H1 (cell line): ENCODE measurements around the gene FGF3. TPM values are rescaled to one million over a fixed set of nuclear protein-coding genes. Genes with fewer than 3 reads are reported as not detected.

Experiments
- CTCF ChIA-PET: fragments of 300-600 bp; sonication (Branson Sonifier 250); formaldehyde crosslinking; loops from one replicate; lab custom pipeline; 2021; ENCODE audit not compliant: partially characterized antibody; lab: Charles Lee
- POLR2A ChIA-PET: fragments of 300-600 bp; sonication (Branson Sonifier 250); formaldehyde crosslinking; loops from one replicate; lab custom pipeline; 2021; ENCODE audit warnings: inconsistent platforms; ENCODE audit not compliant: partially characterized antibody; lab: Charles Lee
- DNase-seq, 2 experiments: peaks; one replicate each; pipeline versions ENCODE4 v3.0.0 to v3.0.0-alpha.2; 2010 to 2022; ENCODE audit warnings: low spot score in 2 of 2, low read depth in 1 of 2, mixed read lengths in 1 of 2
- FAIRE-seq: peaks from 2 replicates; lab custom pipeline; 2011; peaks lifted over from hg19 to GRCh38; lab: Jason Lieb, UNC
- H2AFZ ChIP-seq: 2 replicates; pipeline ENCODE4 v1.8.1; 2012; ENCODE audit warnings: low read length, inconsistent platforms
- H2AK5ac ChIP-seq: 2 replicates; pipeline ENCODE4 v1.6.1; 2013; ENCODE audit warnings: low read depth, low read length
- H2BK120ac ChIP-seq: replicated peaks from 2 replicates; pipeline ENCODE3; 2013; ENCODE audit warnings: low read depth, low read length, inconsistent platforms
- H2BK12ac ChIP-seq: 2 replicates; pipeline ENCODE4 v1.6.1; 2013; ENCODE audit warnings: low read depth, low read length
- H2BK15ac ChIP-seq: 2 replicates; pipeline ENCODE4 v1.6.1; 2013; ENCODE audit warnings: low read length
- H2BK20ac ChIP-seq: 2 replicates; pipeline ENCODE4 v1.6.1; 2013; ENCODE audit warnings: low read length
- H2BK5ac ChIP-seq: 2 replicates; pipeline ENCODE4 v1.6.1; 2013; ENCODE audit warnings: low read depth, low read length
- H3K14ac ChIP-seq: 2 replicates; pipeline ENCODE4 v1.6.1; 2013; ENCODE audit warnings: inconsistent platforms; ENCODE audit not compliant: insufficient read length
- H3K18ac ChIP-seq: 2 replicates; pipeline ENCODE4 v1.6.1; 2013; ENCODE audit warnings: low read length; ENCODE audit errors: extremely low read depth
- H3K23ac ChIP-seq: 2 replicates; pipeline ENCODE4 v1.6.1; 2013; ENCODE audit warnings: inconsistent platforms; ENCODE audit not compliant: insufficient read length
- H3K23me2 ChIP-seq: 2 replicates; pipeline ENCODE4 v1.6.1; 2013; ENCODE audit warnings: low read depth, low read length
- H3K27ac ChIP-seq: 2 replicates; pipeline ENCODE4 v1.6.1; 2011; ENCODE audit warnings: low read depth, low read length, inconsistent platforms
- H3K27me3 ChIP-seq, 4 experiments: replicated peaks in 1 of 4; 1 replicate in 1 of 4; 2 replicates in 3 of 4; pipeline versions ENCODE4 v1.6.1 to v1.8.1; 2011 to 2013; ENCODE audit warnings: low read length in 3 of 4, mild to moderate bottlenecking in 3 of 4, inconsistent platforms in 2 of 4, mixed read lengths in 2 of 4, moderate library complexity in 1 of 4; ENCODE audit not compliant: control insufficient read depth in 3 of 4, insufficient read depth in 3 of 4; ENCODE audit errors: extremely low read depth in 1 of 4
- H3K36me3 ChIP-seq, 4 experiments: 2 replicates each; pipeline versions ENCODE4 v1.6.1 to v1.8.1; 2011 to 2013; ENCODE audit warnings: mild to moderate bottlenecking in 4 of 4, low read length in 3 of 4, moderate library complexity in 2 of 4, control low read depth in 1 of 4, inconsistent platforms in 1 of 4; ENCODE audit not compliant: insufficient read depth in 4 of 4, control insufficient read depth in 2 of 4
- H3K4ac ChIP-seq: replicated peaks from 2 replicates; pipeline ENCODE3; 2013; ENCODE audit warnings: low read length, low read depth, mixed read lengths, inconsistent platforms; ENCODE audit not compliant: insufficient read length
- H3K4me1 ChIP-seq, 4 experiments: replicated peaks in 1 of 4; 1 replicate in 1 of 4; 2 replicates in 3 of 4; pipeline versions ENCODE4 v1.6.1 to v1.8.1; 2011 to 2013; ENCODE audit warnings: low read length in 3 of 4, inconsistent platforms in 2 of 4, mixed read lengths in 1 of 4; ENCODE audit not compliant: insufficient read depth in 4 of 4, control insufficient read depth in 3 of 4
- H3K4me2 ChIP-seq, 2 experiments: 2 replicates each; pipeline versions ENCODE4 v1.6.1 to v1.8.1; 2011 to 2013; ENCODE audit warnings: low read depth in 2 of 2, low read length in 2 of 2, control low read depth in 1 of 2, inconsistent platforms in 1 of 2, mild to moderate bottlenecking in 1 of 2; ENCODE audit not compliant: insufficient read depth in 1 of 2
- H3K4me3 ChIP-seq, 4 experiments: fragments of 200-600, 300-600 bp in 1 of 4; sonication (generic), shearing (Covaris generic), sonication (Bioruptor Twin) in 1 of 4; 2 replicates each; pipeline versions ENCODE4 v1.5.1 to v1.8.1; 2011 to 2016; ENCODE audit warnings: low read length in 4 of 4, low read depth in 3 of 4, control low read depth in 2 of 4, inconsistent platforms in 2 of 4, mild to moderate bottlenecking in 2 of 4, mixed read lengths in 1 of 4, moderate library complexity in 1 of 4; ENCODE audit not compliant: insufficient read depth in 2 of 4; ENCODE audit errors: extremely low read depth in 1 of 4
- H3K56ac ChIP-seq: replicated peaks from 2 replicates; pipeline ENCODE3; 2013; ENCODE audit warnings: low read depth, mild to moderate bottlenecking, mixed read lengths, low read length, inconsistent platforms; ENCODE audit not compliant: insufficient read length
- H3K79me1 ChIP-seq: 2 replicates; pipeline ENCODE4 v1.6.1; 2013; ENCODE audit warnings: low read depth, low read length, control low read depth
- H3K79me2 ChIP-seq, 2 experiments: 2 replicates each; pipeline versions ENCODE4 v1.6.1 to v1.8.1; 2012 to 2013; ENCODE audit warnings: low read length in 2 of 2, mild to moderate bottlenecking in 2 of 2, inconsistent platforms in 1 of 2; ENCODE audit not compliant: insufficient read depth in 2 of 2, control insufficient read depth in 1 of 2
- H3K9ac ChIP-seq, 4 experiments: replicated peaks in 1 of 4; 1 replicate in 1 of 4; 2 replicates in 3 of 4; pipeline versions ENCODE4 v1.6.1 to v1.8.1; 2011 to 2013; ENCODE audit warnings: low read depth in 3 of 4, low read length in 3 of 4, control low read depth in 2 of 4, mild to moderate bottlenecking in 2 of 4, moderate library complexity in 2 of 4, inconsistent platforms in 1 of 4; ENCODE audit errors: extremely low read depth in 1 of 4
- H3K9me3 ChIP-seq, 2 experiments: 2 replicates each; pipeline versions ENCODE4 v1.6.1 to v1.8.1; 2012 to 2013; ENCODE audit warnings: mild to moderate bottlenecking in 2 of 2, moderate library complexity in 2 of 2, control low read depth in 1 of 2, inconsistent platforms in 1 of 2, low read depth in 1 of 2, low read length in 1 of 2, mixed read lengths in 1 of 2; ENCODE audit not compliant: insufficient read depth in 2 of 2
- H4K20me1 ChIP-seq, 2 experiments: replicated peaks in 1 of 2; 2 replicates each; pipeline versions ENCODE3 to v1.8.1; 2011 to 2013; ENCODE audit warnings: inconsistent platforms in 2 of 2, low read length in 2 of 2, mild to moderate bottlenecking in 1 of 2; ENCODE audit not compliant: insufficient read depth in 2 of 2, control insufficient read depth in 1 of 2
- H4K5ac ChIP-seq: 2 replicates; pipeline ENCODE4 v1.6.1; 2013; ENCODE audit warnings: low read length, low read depth, mixed read lengths, inconsistent platforms; ENCODE audit not compliant: insufficient read length
- H4K8ac ChIP-seq: 2 replicates; pipeline ENCODE4 v1.8.0; 2013; ENCODE audit warnings: mild to moderate bottlenecking, moderate library complexity, low read length, inconsistent platforms; ENCODE audit not compliant: insufficient read depth; ENCODE audit errors: extremely low read depth
- H4K91ac ChIP-seq: replicated peaks from 2 replicates; pipeline ENCODE3; 2013; ENCODE audit warnings: low read length, mixed read lengths, inconsistent platforms; ENCODE audit not compliant: insufficient read length
- NANOG ChIP-seq: IDR thresholded peaks from 2 replicates; pipeline ENCODE4 v1.6.1; 2011; ENCODE audit warnings: low read length, low read depth, mild to moderate bottlenecking, inconsistent platforms; ENCODE audit not compliant: insufficient read depth, poor library complexity, severe bottlenecking
- SIN3A ChIP-seq, 2 experiments: IDR thresholded peaks in 1 of 2; conservative IDR thresholded peaks in 1 of 2; 2 replicates each; pipeline ENCODE4 v1.6.1; 2011 to 2012; ENCODE audit warnings: low read length in 2 of 2, improper control_type of control experiment in 1 of 2, low read depth in 1 of 2, mild to moderate bottlenecking in 1 of 2
- WGBS, 2 experiments: shearing (Covaris generic) in 1 of 2; methylation state at CpG; one replicate each; pipeline versions ENCODE4 v1.1.6 to v1.1.7; 2013 to 2015; ENCODE audit warnings: low lambda C conversion rate in 2 of 2, mixed read lengths in 2 of 2, inconsistent platforms in 1 of 2, low coverage in 1 of 2, missing lambda C conversion rate in 1 of 2; ENCODE audit not compliant: insufficient replicate concordance in 2 of 2, insufficient coverage in 1 of 2, insufficient read length in 1 of 2; ENCODE audit errors: extremely low coverage in 1 of 2, missing lambda C conversion rate in 1 of 2; 5-methylcytosine and 5-hydroxymethylcytosine counted together
- polyA plus RNA-seq, 7 experiments: library from polyadenylated mRNA; depleted of rRNA in 3 of 7; stranded (reverse) in 5 of 7; unstranded in 2 of 7; fragments of >200 nt in 5 of 7; fragments of 200-250 nt in 2 of 7; gene quantifications; 1 replicate in 5 of 7; 2 replicates in 1 of 7; 4 replicates in 1 of 7; pipeline versions ENCODE4 v1.2.1 to v1.2.3, GENCODE V29; 2011 to 2013; ENCODE audit warnings: missing spikeins in 2 of 7, mixed read lengths in 2 of 7
- total RNA-seq: library from RNA; stranded (reverse); fragmentation: NEBNext Ultra II Directional; extraction: Animal tissue kit (Norgen Biotek cat#: 25700); gene quantifications from 2 replicates; pipeline ENCODE4 v1.2.1, GENCODE V29; 2021

Gene FGF3
- total and polyA plus RNA-seq, 2 of the 8 experiments (the other 6 are each of a cell fraction or from before 2014, with no cell fraction given), result not detected

GRCh38 chr11:69842746-69843528 is 23.7 kb upstream of the FGF3 start:
- no peak for FAIRE-seq
- CTCF ChIA-PET, result interaction anchor here (0.8 to 2.5 kb wide), 26 partner anchors 9 to 157 kb away, joined by 3 to 18 read pairs (median 5); partner anchors contain the start of gene FGF3
- 50% methylated on average over 7 of the region's 7 CpGs; no CpG with 5 or more reads in 1 of the 2 experiments for WGBS, 2 experiments

More at GRCh38 chr11:69842746-69843528, 23.7 kb upstream of the FGF3 start:
- H4K8ac ChIP-seq, result peak overlapping the region; percentile 69; the same call in 1 of the 2 replicates
- H3K4ac ChIP-seq, result no peak overlapping the region
- no peak overlapping the region for H3K23ac ChIP-seq
- peaks cover 0 to 3% of the 10 kb centered on the region in 2 experiments; a peak in 1 of 4 replicates for H3K9me3 ChIP-seq
- peaks cover 0 to 3% (median 0%) of the 10 kb centered on the region in 4 experiments; a peak in 2 of 7 replicates for H3K27me3 ChIP-seq
- H3K56ac ChIP-seq, result no peak overlapping the region
- H3K4me2 ChIP-seq, result peak overlapping the region in 1 of 2 experiments; percentile 56; a peak in 2 of 4 replicates
- TF ChIP-seq SIN3A (conservative IDR thresholded peaks at IDR 0.05 in 1 of 2, IDR thresholded peaks at IDR 0.05 in 1 of 2; ENCODE audit: low read depth in 1 of 2, low read length in 2 of 2), result no peak
- TF ChIP-seq NANOG, result peak; percentile 57
- no peak overlapping the region for H2BK5ac ChIP-seq
- H2BK12ac ChIP-seq, result peak overlapping the region; percentile 60; the same call in 1 of the 2 replicates
- no peak overlapping the region; a peak in 1 of 7 replicates for H3K9ac ChIP-seq
- H2BK15ac ChIP-seq, result peak overlapping the region; percentile 88; the same call in 1 of the 2 replicates
- no peaks in the 10 kb centered on the region for H3K36me3 ChIP-seq
- no peak overlapping the region for H3K14ac ChIP-seq
- peaks cover 0 to 3% of the 10 kb centered on the region in 2 experiments for H4K20me1 ChIP-seq
- no peaks in the 10 kb centered on the region for H3K79me1 ChIP-seq
- no peak overlapping the region for H4K5ac ChIP-seq
- POLR2A ChIA-PET, result interaction anchor here (0.7 to 1.4 kb wide), 4 partner anchors 10 to 140 kb away, joined by 3 to 4 read pairs (median 3); no protein-coding TSS in a partner anchor
- H2BK120ac ChIP-seq, result no peak overlapping the region
- no peak overlapping the region for H2BK20ac ChIP-seq
- H3K79me2 ChIP-seq, result no peaks in the 10 kb centered on the region
- no peak for DNase-seq
- peak overlapping the region in 2 of 4 experiments; percentile 4 to 17; a peak in 3 of 8 replicates for H3K4me3 ChIP-seq
- H2AK5ac ChIP-seq, result peak overlapping the region; percentile 39; the same call in 1 of the 2 replicates
- no peak overlapping the region; the same call in 1 of the 2 replicates for H3K18ac ChIP-seq
- H2AFZ ChIP-seq, result no peak overlapping the region
- H3K27ac ChIP-seq, result no peak overlapping the region
- peaks cover 12% of the 10 kb centered on the region; the same call in 1 of the 2 replicates for H3K23me2 ChIP-seq
- peaks cover 0 to 11% (median 2%) of the 10 kb centered on the region in 4 experiments; a peak in 4 of 7 replicates for H3K4me1 ChIP-seq
- no peak overlapping the region for H4K91ac ChIP-seq
